IPS-18a (cell line): ENCODE results near the gene ACVRL1.

Experiments used
- H3K27ac ChIP-seq: one replicate; pipeline ENCODE4 v1.5.1; 2013; ENCODE audit warnings: low read length
- H3K27me3 ChIP-seq: one replicate; pipeline ENCODE4 v1.6.1; 2013; ENCODE audit warnings: mild to moderate bottlenecking, low read length; ENCODE audit not compliant: control insufficient read depth, insufficient read depth
- H3K36me3 ChIP-seq: one replicate; pipeline ENCODE4 v1.6.1; 2013; ENCODE audit warnings: low read depth, low read length; ENCODE audit not compliant: control insufficient read depth
- H3K4me1 ChIP-seq: one replicate; pipeline ENCODE4 v1.6.1; 2013; ENCODE audit warnings: low read depth, low read length; ENCODE audit not compliant: control insufficient read depth
- H3K4me3 ChIP-seq: one replicate; pipeline ENCODE4 v1.5.1; 2013; ENCODE audit warnings: low read length
- H3K9ac ChIP-seq: one replicate; pipeline ENCODE4 v1.6.1; 2013; ENCODE audit warnings: mild to moderate bottlenecking, low read length, moderate library complexity
- H3K9me3 ChIP-seq: one replicate; pipeline ENCODE4 v1.6.1; 2013; ENCODE audit warnings: low read depth, low read length; ENCODE audit not compliant: control insufficient read depth

The ACVRL1 gene

GRCh38 chr12:51890511-51891171 lies 16.7 kb upstream of the ACVRL1 start:
- H3K27ac ChIP-seq = no peak overlapping the region
- H3K36me3 ChIP-seq = no peaks in the 10 kb centered on the region
- H3K9me3 ChIP-seq = no peaks in the 10 kb centered on the region
- no peak overlapping the region for H3K9ac ChIP-seq
- H3K4me1 ChIP-seq = peaks cover 8% of the 10 kb centered on the region
- no peak overlapping the region for H3K4me3 ChIP-seq
- H3K27me3 ChIP-seq = peaks cover 6% of the 10 kb centered on the region

- H3K9me3 ChIP-seq = no peaks in the 10 kb centered on the region
- no peaks in the 10 kb centered on the region for H3K36me3 ChIP-seq
- peaks cover 6% of the 10 kb centered on the region for H3K27me3 ChIP-seq
- no peak overlapping the region for H3K9ac ChIP-seq
- H3K4me3 ChIP-seq = no peak overlapping the region
- H3K27ac ChIP-seq = no peak overlapping the region
- peaks cover 5% of the 10 kb centered on the region for H3K4me1 ChIP-seq
These were observed 15.5 kb upstream of the ACVRL1 start for GRCh38 chr12:51891843-51892242.

- no peaks in the 10 kb centered on the region for H3K36me3 ChIP-seq
- no peaks in the 10 kb centered on the region for H3K9me3 ChIP-seq
- H3K4me3 ChIP-seq = no peak overlapping the region
- peaks cover 5% of the 10 kb centered on the region for H3K4me1 ChIP-seq
- H3K27me3 ChIP-seq = no peaks in the 10 kb centered on the region
- H3K27ac ChIP-seq = no peak overlapping the region
- H3K9ac ChIP-seq = no peak overlapping the region
These were observed 13.5 kb upstream of the ACVRL1 start for GRCh38 chr12:51893786-51894185.

GRCh38 chr12:51895378-51896135 lies 11.7 kb upstream of the ACVRL1 start:
- H3K9ac ChIP-seq = no peak overlapping the region
- no peak overlapping the region for H3K4me3 ChIP-seq
- H3K27me3 ChIP-seq = no peaks in the 10 kb centered on the region
- no peaks in the 10 kb centered on the region for H3K4me1 ChIP-seq
- no peaks in the 10 kb centered on the region for H3K36me3 ChIP-seq
- H3K27ac ChIP-seq = no peak overlapping the region
- no peaks in the 10 kb centered on the region for H3K9me3 ChIP-seq

- H3K27ac ChIP-seq = no peak overlapping the region
- no peaks in the 10 kb centered on the region for H3K4me1 ChIP-seq
- no peak overlapping the region for H3K4me3 ChIP-seq
- no peaks in the 10 kb centered on the region for H3K27me3 ChIP-seq
- no peaks in the 10 kb centered on the region for H3K9me3 ChIP-seq
- H3K9ac ChIP-seq = no peak overlapping the region
- no peaks in the 10 kb centered on the region for H3K36me3 ChIP-seq
These were observed 11.1 kb upstream of the ACVRL1 start for GRCh38 chr12:51896236-51896635.

GRCh38 chr12:51897181-51897580 lies 10.1 kb upstream of the ACVRL1 start:
- Histone ChIP-seq H3K4me1 (no peaks in the 10 kb centered on the region), H3K27me3 (no peaks in the 10 kb centered on the region), H3K36me3 (no peaks in the 10 kb centered on the region), H3K27ac (no peak overlapping the region), H3K9ac (no peak overlapping the region), H3K4me3 (no peak overlapping the region), H3K9me3 (no peaks in the 10 kb centered on the region)

- H3K9me3 ChIP-seq = no peaks in the 10 kb centered on the region
- no peaks in the 10 kb centered on the region for H3K4me1 ChIP-seq
- no peak overlapping the region for H3K27ac ChIP-seq
These were observed 8.8 kb upstream of the ACVRL1 start for GRCh38 chr12:51898506-51898905.

GRCh38 chr12:51898937-51899336 lies 8.4 kb upstream of the ACVRL1 start:
- Histone ChIP-seq H3K36me3 (no peaks in the 10 kb centered on the region), H3K4me1 (no peaks in the 10 kb centered on the region), H3K9me3 (no peaks in the 10 kb centered on the region), H3K27ac (no peak overlapping the region), H3K9ac (no peak overlapping the region), H3K4me3 (no peak overlapping the region), H3K27me3 (no peaks in the 10 kb centered on the region)

More at GRCh38 chr12:51898506-51898905, 8.8 kb upstream of the ACVRL1 start:
- no peaks in the 10 kb centered on the region for H3K36me3 ChIP-seq
- H3K9ac ChIP-seq = no peak overlapping the region
- H3K4me3 ChIP-seq = no peak overlapping the region
- H3K27me3 ChIP-seq = no peaks in the 10 kb centered on the region

GRCh38 chr12:51900323-51900889 lies 6.9 kb upstream of the ACVRL1 start:
- Histone ChIP-seq H3K4me1 (no peaks in the 10 kb centered on the region), H3K9ac (no peak overlapping the region), H3K27me3 (no peaks in the 10 kb centered on the region), H3K9me3 (no peaks in the 10 kb centered on the region), H3K4me3 (no peak overlapping the region), H3K36me3 (no peaks in the 10 kb centered on the region), H3K27ac (no peak overlapping the region)

- no peak overlapping the region for H3K4me3 ChIP-seq
- H3K4me1 ChIP-seq = no peaks in the 10 kb centered on the region
- no peaks in the 10 kb centered on the region for H3K9me3 ChIP-seq
- H3K27me3 ChIP-seq = no peaks in the 10 kb centered on the region
- H3K36me3 ChIP-seq = no peaks in the 10 kb centered on the region
- no peak overlapping the region for H3K27ac ChIP-seq
- H3K9ac ChIP-seq = no peak overlapping the region
These were observed 6.0 kb upstream of the ACVRL1 start for GRCh38 chr12:51901121-51901817.

- Histone ChIP-seq H3K36me3 (no peaks in the 10 kb centered on the region), H3K9me3 (no peaks in the 10 kb centered on the region), H3K27me3 (no peaks in the 10 kb centered on the region), H3K4me1 (no peaks in the 10 kb centered on the region), H3K4me3 (no peak overlapping the region), H3K9ac (no peak overlapping the region), H3K27ac (no peak overlapping the region)
These were observed 5.4 kb upstream of the ACVRL1 start for GRCh38 chr12:51901881-51902280.
